Left lung (tissue), 10 donors: ENCODE measurements around the gene GPX4. TPM values are rescaled to one million over a fixed set of nuclear protein-coding genes. Genes with fewer than 3 reads are reported as not detected.

Experiments used
- ATAC-seq: fragments of 200-7000 bp; cut with Tn5 transposase; one replicate; pipeline ENCODE4 v1.9.1; 2020; ENCODE audit warnings: moderate library complexity
- DNase-seq, 4 donors: peaks; one replicate each; pipeline ENCODE4 v3.0.0-alpha.2; 2013 to 2020
- H3K27ac ChIP-seq, 2 donors: fragments of 200-600 bp; sonication (generic) in 1 of 2; one replicate each; pipeline versions ENCODE4 v1.5.0 to v1.8.0; 2020 to 2021
- H3K27me3 ChIP-seq, 2 donors: fragments of 200-600 bp; sonication (generic) in 1 of 2; one replicate each; pipeline versions ENCODE4 v1.5.0 to v1.8.0; 2020 to 2021
- H3K36me3 ChIP-seq, 2 donors: fragments of 200-600 bp; sonication (generic) in 1 of 2; one replicate each; pipeline versions ENCODE4 v1.5.0 to v1.8.0; 2020 to 2021
- H3K4me1 ChIP-seq, 2 donors: fragments of 200-600 bp; one replicate each; pipeline ENCODE4 v1.8.0; 2021
- H3K4me3 ChIP-seq, 2 donors: fragments of 200-600 bp; sonication (generic) in 1 of 2; one replicate each; pipeline versions ENCODE4 v1.5.0 to v1.8.0; 2020 to 2021; ENCODE audit warnings: mild to moderate bottlenecking in 1 of 2
- H3K9me3 ChIP-seq, 2 donors: fragments of 200-600 bp; sonication (generic) in 1 of 2; one replicate each; pipeline versions ENCODE4 v1.5.0 to v1.8.0; 2020 to 2021
- intact Hi-C, 2 donors: fragments of 100-400 bp; cut with DNase I; formaldehyde crosslinking; loops; one replicate each; pipeline versions ENCODE4 v1.11.2 to v1.14.2; 2022
- polyA plus RNA-seq, 6 donors: library from polyadenylated mRNA; unstranded; fragments of 120-200 nt; gene quantifications; one replicate each; pipeline ENCODE4 v1.2.1, GENCODE V29; 2013; ENCODE audit not compliant: insufficient read length in 6 of 6
- total RNA-seq, 2 donors: library from RNA; stranded (reverse); fragmentation: NEBNext Ultra II Directional; extraction: Animal tissue kit (Norgen Biotek cat#: 25700); gene quantifications; one replicate each; pipeline ENCODE4 v1.2.1, GENCODE V29; 2021
- TF ChIP-seq, protein P1 (sequence below), 2 donors: fragments of 200-600 bp; sonication (generic) in 1 of 2; IDR thresholded peaks; one replicate each; pipeline versions ENCODE4 v1.5.0 to v1.8.0; 2021; ENCODE audit warnings: antibody characterized with exemption in 2 of 2
- donor health status: DM: no; HTN: yes; CAD: no.
- donor health status: DM: no; HTN: no; CAD: no.

Gene GPX4
- total and polyA plus RNA-seq, 8 donors = 146 to 365 (median 213) TPM

DNA sequence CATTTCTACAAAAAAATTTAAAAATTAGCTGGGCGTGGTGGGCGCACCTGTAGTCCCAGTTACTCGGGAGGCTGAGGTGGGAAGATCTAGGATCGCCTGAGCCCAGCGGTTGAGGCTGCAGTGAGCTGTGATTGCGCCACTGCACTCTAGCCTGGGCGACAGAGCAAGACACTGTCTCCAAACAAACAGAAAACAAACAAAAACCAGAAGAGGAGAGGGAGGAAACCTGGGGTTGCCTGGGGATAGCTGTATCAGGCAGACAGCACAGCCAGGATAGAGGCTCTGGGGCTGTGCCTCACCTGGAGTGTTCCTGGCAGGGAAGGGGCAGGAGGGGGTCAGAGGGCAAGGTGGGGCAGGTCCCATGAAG lies 6.0 kb upstream of the GPX4 start:
- H3K4me1 ChIP-seq = peaks cover 39 to 85% of the 10 kb centered on the region in 2 donors
- no peaks in the 10 kb centered on the region for H3K27me3 ChIP-seq
- peak overlapping the region; percentile 75 to 97 for H3K27ac ChIP-seq
- intact Hi-C loops = no loop called here
- no peak for DNase-seq
- H3K36me3 ChIP-seq = peaks cover 0 to 10% of the 10 kb centered on the region in 2 donors
- TF ChIP-seq, protein P1, sequence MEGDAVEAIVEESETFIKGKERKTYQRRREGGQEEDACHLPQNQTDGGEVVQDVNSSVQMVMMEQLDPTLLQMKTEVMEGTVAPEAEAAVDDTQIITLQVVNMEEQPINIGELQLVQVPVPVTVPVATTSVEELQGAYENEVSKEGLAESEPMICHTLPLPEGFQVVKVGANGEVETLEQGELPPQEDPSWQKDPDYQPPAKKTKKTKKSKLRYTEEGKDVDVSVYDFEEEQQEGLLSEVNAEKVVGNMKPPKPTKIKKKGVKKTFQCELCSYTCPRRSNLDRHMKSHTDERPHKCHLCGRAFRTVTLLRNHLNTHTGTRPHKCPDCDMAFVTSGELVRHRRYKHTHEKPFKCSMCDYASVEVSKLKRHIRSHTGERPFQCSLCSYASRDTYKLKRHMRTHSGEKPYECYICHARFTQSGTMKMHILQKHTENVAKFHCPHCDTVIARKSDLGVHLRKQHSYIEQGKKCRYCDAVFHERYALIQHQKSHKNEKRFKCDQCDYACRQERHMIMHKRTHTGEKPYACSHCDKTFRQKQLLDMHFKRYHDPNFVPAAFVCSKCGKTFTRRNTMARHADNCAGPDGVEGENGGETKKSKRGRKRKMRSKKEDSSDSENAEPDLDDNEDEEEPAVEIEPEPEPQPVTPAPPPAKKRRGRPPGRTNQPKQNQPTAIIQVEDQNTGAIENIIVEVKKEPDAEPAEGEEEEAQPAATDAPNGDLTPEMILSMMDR (IDR thresholded peaks at IDR 0.05) = no peak
- peaks cover 0 to 1% of the 10 kb centered on the region in 2 donors for H3K9me3 ChIP-seq
- H3K4me3 ChIP-seq = no peak overlapping the region
- peak; percentile 23 for ATAC-seq

DNA sequence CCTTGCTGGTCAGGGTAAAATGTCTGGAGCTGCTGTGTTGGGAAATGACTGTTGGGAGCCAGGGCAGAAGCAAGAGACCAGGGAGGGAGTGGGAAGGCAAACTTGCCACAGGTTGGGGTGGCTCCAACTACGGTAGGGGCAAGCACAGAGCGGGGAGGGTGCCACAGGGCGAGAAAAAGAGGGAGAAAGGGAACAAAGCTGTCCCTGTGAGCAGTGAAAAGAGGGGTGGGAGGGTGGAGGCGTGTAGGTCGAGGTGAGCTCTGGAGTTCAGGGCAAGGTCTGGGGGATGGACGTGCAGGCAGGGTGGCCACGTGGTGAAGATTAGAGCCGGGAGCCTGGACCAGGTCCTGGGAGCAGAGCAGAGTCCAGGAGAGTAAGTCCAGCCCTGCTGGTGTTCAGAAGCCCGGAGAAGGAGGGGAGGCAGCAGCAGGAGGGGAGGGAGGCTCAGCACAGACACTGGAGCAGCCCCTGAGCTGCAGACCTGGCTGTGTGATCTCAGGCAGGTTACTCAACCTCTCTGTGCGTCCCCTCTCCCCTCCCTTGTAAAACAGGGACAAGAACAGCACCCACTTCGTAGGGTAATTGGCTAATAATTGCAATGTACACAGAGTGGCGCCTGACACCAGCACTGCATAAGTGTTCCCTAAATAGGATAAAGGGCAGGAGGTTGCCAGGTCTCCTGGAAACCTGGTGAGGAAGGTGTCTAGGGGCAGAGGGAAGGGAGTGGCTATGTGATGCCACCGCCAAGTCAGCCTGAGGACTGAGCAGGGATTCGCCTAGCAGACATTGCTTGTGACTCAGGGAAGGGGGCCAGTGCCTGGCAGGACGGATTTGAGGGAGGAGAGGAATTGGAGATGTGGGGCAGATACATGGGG lies 5.4 kb upstream of the GPX4 start:
- TF ChIP-seq, protein P1 (IDR thresholded peaks at IDR 0.05) = no peak
- peaks cover 45 to 85% of the 10 kb centered on the region in 2 donors for H3K4me1 ChIP-seq
- H3K9me3 ChIP-seq = peaks cover 0 to 1% of the 10 kb centered on the region in 2 donors
- peak overlapping the region; percentile 79 to 97 for H3K27ac ChIP-seq
- H3K36me3 ChIP-seq = peaks cover 0 to 4% of the 10 kb centered on the region in 2 donors
- H3K27me3 ChIP-seq = no peaks in the 10 kb centered on the region
- ATAC-seq = peak; percentile 41
- intact Hi-C loops = no loop called here
- peak in 1 of 4 donors; percentile 83 for DNase-seq
- no peak overlapping the region for H3K4me3 ChIP-seq

DNA sequence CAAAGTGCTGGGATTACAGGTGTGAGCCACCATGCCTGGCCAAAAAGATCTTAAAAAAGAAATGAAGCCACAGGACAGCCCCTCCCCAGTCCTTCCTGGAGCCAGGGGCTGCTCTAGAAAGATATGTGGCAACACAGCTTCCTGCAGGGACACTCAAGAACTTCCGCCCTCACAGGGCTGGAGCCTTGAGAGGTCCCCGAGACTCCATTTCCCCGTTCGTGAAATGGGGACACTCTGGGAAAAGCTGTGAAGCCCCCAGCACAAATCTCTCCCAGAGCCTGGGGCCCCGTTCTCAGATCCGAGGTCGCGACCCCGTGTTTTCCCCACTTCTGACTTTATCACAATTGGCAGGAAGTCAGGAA lies 2.5 kb upstream of the GPX4 start:
- Histone ChIP-seq H3K4me3 (peak overlapping the region in 1 of 2 donors; percentile 20), H3K9me3 (peaks cover 0 to 1% of the 10 kb centered on the region in 2 donors), H3K36me3 (peaks cover 0 to 6% of the 10 kb centered on the region in 2 donors), H3K27ac (peak overlapping the region; percentile 93 to 97), H3K4me1 (peaks cover 46 to 84% of the 10 kb centered on the region in 2 donors), H3K27me3 (no peaks in the 10 kb centered on the region)
- TF ChIP-seq, protein P1 (IDR thresholded peaks at IDR 0.05) = no peak
- DNase-seq (peak in 1 of 4 donors; percentile 75), ATAC-seq (no peak)
- intact Hi-C loops = no loop called here

DNA sequence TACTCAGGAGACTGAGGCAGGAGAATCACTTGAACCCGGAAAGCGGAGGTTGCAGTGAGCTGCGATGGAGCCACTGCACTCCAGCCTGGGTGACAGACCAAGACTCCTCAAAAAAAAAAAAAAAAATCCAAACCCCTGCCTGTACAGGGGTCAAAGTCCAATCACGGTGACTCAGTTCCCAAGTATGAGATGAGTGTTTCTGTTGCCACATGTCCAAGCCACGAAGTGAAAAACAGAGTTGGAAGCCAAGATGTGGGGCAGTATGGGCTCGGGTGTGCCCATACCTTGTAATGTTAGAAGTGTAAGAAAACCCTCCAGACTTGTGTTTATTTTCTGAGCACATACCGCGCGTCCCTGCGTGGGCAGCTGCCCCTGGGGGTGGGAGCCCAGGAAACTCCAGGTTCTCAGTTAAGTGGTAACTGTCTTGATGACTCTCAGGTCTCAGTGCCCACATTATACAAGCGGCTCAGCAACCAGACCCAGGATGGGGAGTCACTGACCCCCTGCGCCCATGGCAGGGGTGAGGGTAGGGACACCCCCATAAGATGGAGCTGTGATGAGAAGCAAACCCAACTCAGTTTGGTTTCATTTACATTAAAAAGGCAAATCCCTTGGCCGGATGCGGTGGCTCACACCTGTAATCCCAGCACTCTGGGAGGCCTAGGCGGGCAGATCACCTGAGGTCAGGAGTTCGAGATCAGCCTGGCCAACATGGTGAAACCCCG lies 1.2 kb upstream of the GPX4 start:
- Histone ChIP-seq H3K4me3 (peak overlapping the region in 1 of 2 donors; percentile 20), H3K9me3 (peaks cover 0 to 1% of the 10 kb centered on the region in 2 donors), H3K27me3 (no peaks in the 10 kb centered on the region), H3K36me3 (peaks cover 0 to 18% of the 10 kb centered on the region in 2 donors), H3K27ac (peak overlapping the region; percentile 93 to 97), H3K4me1 (peaks cover 50 to 91% of the 10 kb centered on the region in 2 donors)
- ATAC-seq (peak; percentile 7), DNase-seq (peak in 2 of 4 donors; percentile 42 to 71)
- TF ChIP-seq, protein P1 (IDR thresholded peaks at IDR 0.05) = no peak
- intact Hi-C loops = no loop called here
